GM12878 (cell line): ENCODE data around the gene ANKRD31. TPM values are rescaled to one million over a fixed set of nuclear protein-coding genes. Genes with fewer than 3 reads are reported as not detected.

Experiments
- ATAC-seq: fragments of 200-7000 bp; cut with Tn5 transposase; 3 replicates; pipeline ENCODE4 v1.9.1; 2020; ENCODE audit warnings: mild to moderate bottlenecking, moderate library complexity
- BruUV-seq: library from RNA; stranded (reverse); fragments of 400-500 nt; replicated peaks from 2 replicates; lab custom pipeline; 2021; lab: Mats Ljungman, UMichigan
- CTCF ChIA-PET: fragments of 300-600 bp; sonication (Branson Sonifier 250); formaldehyde crosslinking; extraction: SDS; loops from one replicate; lab custom pipeline; 2021; ENCODE audit warnings: inconsistent platforms; lab: Yijun Ruan, JAX
- POLR2A ChIA-PET: fragments of 350-600 bp; formaldehyde crosslinking; extraction: SDS; loops from one replicate; lab custom pipeline; 2021; ENCODE audit warnings: inconsistent platforms; lab: Charles Lee
- RAD21 ChIA-PET: fragments of 300-600 bp; sonication (Branson Sonifier 250); formaldehyde crosslinking; loops from one replicate; lab custom pipeline; 2023; ENCODE audit warnings: antibody characterized with exemption; ENCODE audit not compliant: unreplicated experiment; lab: Charles Lee
- SMC1A ChIA-PET: fragments of 300-600 bp; sonication (Branson Sonifier 250); formaldehyde crosslinking; loops from one replicate; lab custom pipeline; 2023; ENCODE audit not compliant: unreplicated experiment, uncharacterized antibody; lab: Charles Lee
- DNase-seq: peaks from one replicate; pipeline ENCODE4 v3.0.0-alpha.2; 2011; ENCODE audit warnings: low read depth, low spot score
- FAIRE-seq: peaks from 3 replicates; lab custom pipeline; 2011; peaks lifted over from hg19 to GRCh38; lab: Jason Lieb, UNC
- H2AFZ ChIP-seq: 2 replicates; pipeline ENCODE4 v1.6.0; 2011; ENCODE audit warnings: low read depth, low read length, control low read depth; ENCODE audit not compliant: control insufficient read depth
- H3K27ac ChIP-seq: 2 replicates; pipeline ENCODE4 v1.5.1; 2011; ENCODE audit warnings: control low read depth; ENCODE audit not compliant: control insufficient read depth, insufficient read depth
- H3K27me3 ChIP-seq, 2 experiments: replicated peaks in 1 of 2; 2 replicates each; pipeline versions ENCODE4 v1.6.0 to v1.6.1; 2011; ENCODE audit warnings: low read length in 1 of 2; ENCODE audit not compliant: control insufficient read depth in 2 of 2, insufficient read depth in 2 of 2
- H3K36me3 ChIP-seq, 2 experiments: 2 replicates each; pipeline ENCODE4 v1.5.1; 2011; ENCODE audit warnings: low read length in 1 of 2; ENCODE audit not compliant: control insufficient read depth in 2 of 2, insufficient read depth in 2 of 2
- H3K4me1 ChIP-seq: 2 replicates; pipeline ENCODE4 v1.6.1; 2011; ENCODE audit warnings: mild to moderate bottlenecking, low read length, moderate library complexity, mixed read lengths; ENCODE audit not compliant: control insufficient read depth, insufficient read depth
- H3K4me2 ChIP-seq: 2 replicates; pipeline ENCODE4 v1.6.0; 2011; ENCODE audit warnings: control low read depth; ENCODE audit not compliant: control insufficient read depth, insufficient read depth
- H3K4me3 ChIP-seq: fragments of 200-600 bp; sonication (generic); 2 replicates; pipeline ENCODE4 v1.5.1; 2016
- H3K79me2 ChIP-seq: 2 replicates; pipeline ENCODE4 v1.6.0; 2011; ENCODE audit warnings: low read length; ENCODE audit not compliant: control insufficient read depth, insufficient read depth
- H3K9ac ChIP-seq: 2 replicates; pipeline ENCODE4 v1.8.0; 2011; ENCODE audit warnings: low read length, control low read depth, mixed read lengths; ENCODE audit not compliant: control insufficient read depth, insufficient read depth
- H3K9me3 ChIP-seq: replicated peaks from 3 replicates; pipeline ENCODE4 v1.5.1; 2011; ENCODE audit warnings: mild to moderate bottlenecking, low read length; ENCODE audit not compliant: control insufficient read depth, insufficient read depth
- H4K20me1 ChIP-seq: 2 replicates; pipeline ENCODE4 v1.6.0; 2011; ENCODE audit not compliant: control insufficient read depth, insufficient read depth
- CTCF ChIP-seq, 3 experiments: IDR thresholded peaks in 2 of 3; conservative IDR thresholded peaks in 1 of 3; 2 replicates each; pipeline ENCODE4 v1.5.1; 2011; ENCODE audit warnings: low read depth in 3 of 3, low read length in 3 of 3, mild to moderate bottlenecking in 3 of 3, control low read depth in 2 of 3, moderate library complexity in 2 of 3, inconsistent platforms in 1 of 3, mixed read lengths in 1 of 3; ENCODE audit not compliant: control insufficient read depth in 2 of 3, insufficient read depth in 1 of 3; ENCODE audit errors: extremely low read depth in 1 of 3
- ETV6 ChIP-seq, 2 experiments: fragments of 450-650 bp in 1 of 2; IDR thresholded peaks in 1 of 2; conservative IDR thresholded peaks in 1 of 2; 2 replicates each; pipeline ENCODE4 v1.6.1; 2014; ENCODE audit warnings: antibody characterized with exemption in 1 of 2, borderline replicate concordance in 1 of 2, low read depth in 1 of 2, mild to moderate bottlenecking in 1 of 2, moderate library complexity in 1 of 2
- IRF3 ChIP-seq: fragments of 450-650 bp; IDR thresholded peaks from 2 replicates; pipeline ENCODE4 v1.6.1; 2014; ENCODE audit warnings: mild to moderate bottlenecking
- POLR2AphosphoS2 ChIP-seq: IDR thresholded peaks from 2 replicates; pipeline ENCODE4 v1.6.1; 2011; ENCODE audit warnings: low read depth, mild to moderate bottlenecking, low read length, improper control_type of control experiment, moderate library complexity
- RELA ChIP-seq: fragments of 450-650 bp; IDR thresholded peaks from 2 replicates; pipeline ENCODE4 v1.8.0; 2014; ENCODE audit warnings: borderline replicate concordance; ENCODE audit not compliant: partially characterized antibody
- TARDBP ChIP-seq: IDR thresholded peaks from 2 replicates; pipeline ENCODE4 v1.6.1; 2016; ENCODE audit warnings: borderline replicate concordance
- TCF3 ChIP-seq: IDR thresholded peaks from 2 replicates; pipeline ENCODE4 v1.6.1; 2012; ENCODE audit warnings: low read depth, mild to moderate bottlenecking, low read length, borderline replicate concordance; ENCODE audit not compliant: insufficient read depth
- WGBS: methylation state at CpG from one replicate; pipeline ENCODE4 v1.1.6; 2016; ENCODE audit warnings: low lambda C conversion rate; ENCODE audit not compliant: insufficient replicate concordance, insufficient coverage; ENCODE audit errors: missing lambda C conversion rate; 5-methylcytosine and 5-hydroxymethylcytosine counted together
- in situ Hi-C: fragments of 300-500 bp; cut with MboI; formaldehyde crosslinking; loops from 9 replicates; pipeline ENCODE4 v1.14.3; 2018; ENCODE audit warnings: mixed read lengths
- intact Hi-C: fragments of 100-400 bp; cut with micrococcal nuclease; formaldehyde crosslinking; loops from one replicate; pipeline ENCODE4 v1.14.2; 2022; ENCODE audit not compliant: unreplicated experiment
- polyA plus RNA-seq, 11 experiments: library from polyadenylated mRNA; depleted of rRNA in 4 of 11; unstranded in 6 of 11; stranded (reverse) in 5 of 11; fragments of >200 nt; fragmentation: Nextera tagmentation in 4 of 11; fragmentation: Illumina TruSeq in 1 of 11; extraction: Ambion mirVana in 4 of 11; extraction: Trizol in 1 of 11; gene quantifications; 1 replicate in 1 of 11; 2 replicates in 10 of 11; pipeline versions ENCODE4 v1.2.1 to v1.2.3, GENCODE V29; 2011 to 2016; ENCODE audit warnings: inconsistent platforms in 2 of 11, missing spikeins in 2 of 11, low read depth in 1 of 11
- total RNA-seq, 4 experiments: library from RNA; depleted of rRNA in 3 of 4; stranded (reverse); fragments of >200 nt in 3 of 4; fragmentation: Illumina TruSeq in 1 of 4; extraction: Trizol in 1 of 4; gene quantifications; 2 replicates each; pipeline versions ENCODE4 v1.2.1 to v1.2.3, GENCODE V29; 2013 to 2021
- TF ChIP-seq, protein P1 (sequence below): fragments of 450-650 bp; IDR thresholded peaks from 2 replicates; pipeline ENCODE4 v1.6.1; 2016; ENCODE audit warnings: mild to moderate bottlenecking, moderate library complexity, borderline replicate concordance
- TF ChIP-seq, protein P2 (sequence below): fragments of 450-650 bp; IDR thresholded peaks from 2 replicates; pipeline ENCODE4 v1.6.1; 2017; ENCODE audit warnings: mild to moderate bottlenecking, moderate library complexity

ANKRD31 gene
- total and polyA plus RNA-seq, 10 of the 15 experiments (the other 5 are each of a cell fraction or from before 2014, with no cell fraction given): under 0.01 to 0.10 (median 0.04) TPM; not detected in 3

DNA sequence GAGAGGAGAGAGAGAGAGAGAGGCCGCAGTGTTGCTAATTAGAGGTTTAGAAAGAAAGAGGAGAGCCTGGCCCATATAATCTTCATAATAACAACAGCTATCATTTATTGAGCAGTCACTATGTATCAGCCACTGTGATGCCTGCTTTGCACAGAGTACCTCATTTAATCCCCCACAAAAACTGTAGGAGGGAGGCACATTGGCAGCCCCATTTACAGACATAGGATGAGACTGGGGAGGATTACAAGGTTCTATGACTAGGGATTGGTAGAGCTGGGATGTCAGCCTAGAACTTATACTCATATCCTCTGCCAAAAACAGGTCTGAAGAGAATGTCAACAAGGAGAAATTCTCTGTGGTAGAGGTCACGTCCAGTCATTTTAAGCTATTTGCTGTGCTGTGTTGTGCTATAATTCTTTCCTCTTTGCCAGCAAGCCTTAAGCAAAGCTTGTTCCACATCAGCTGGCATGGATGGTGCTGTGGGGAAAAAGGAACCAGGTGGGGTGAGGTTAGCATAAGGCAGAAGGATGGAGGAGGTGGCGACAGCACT is 177.6 kb downstream of the ANKRD31 start:
- DNase-seq: no peak
- FAIRE-seq: no peak
- Histone ChIP-seq H3K79me2 (no peaks in the 10 kb centered on the region), H3K4me3 (no peak overlapping the region), H3K36me3 (no peaks in the 10 kb centered on the region), H2AFZ (no peak overlapping the region), H3K4me1 (peaks cover 8% of the 10 kb centered on the region; the same call in 1 of the 2 replicates), H4K20me1 (no peaks in the 10 kb centered on the region), H3K9me3 (no peaks in the 10 kb centered on the region), H3K9ac (no peak overlapping the region), H3K4me2 (no peak overlapping the region), H3K27me3 (peaks cover 2 to 4% of the 10 kb centered on the region in 2 experiments; a peak in 3 of 4 replicates), H3K27ac (no peak overlapping the region)
- RAD21 ChIA-PET: no interaction called here
- no TSS peak for BruUV-seq
- no peak for ATAC-seq
- SMC1A ChIA-PET: no interaction called here
- WGBS: 75% methylated on average over 3 of the region's 3 CpGs
- POLR2A ChIA-PET: no interaction called here
- CTCF ChIA-PET: interaction anchor here (1.1 kb wide), 1 partner anchor 9 kb away, joined by 3 read pairs; no protein-coding TSS in a partner anchor
- intact Hi-C loops: no loop called here
- in situ Hi-C loops: no loop called here
- no peak for TF ChIP-seq TCF3
- no peak for TF ChIP-seq RELA
- TF ChIP-seq ETV6 (conservative IDR thresholded peaks at IDR 0.05 in 1 of 2, IDR thresholded peaks at IDR 0.05 in 1 of 2; ENCODE audit: borderline replicate concordance in 1 of 2, low read depth in 1 of 2): no peak
- no peak for TF ChIP-seq POLR2AphosphoS2
- TF ChIP-seq TARDBP: no peak
- TF ChIP-seq, protein P1, sequence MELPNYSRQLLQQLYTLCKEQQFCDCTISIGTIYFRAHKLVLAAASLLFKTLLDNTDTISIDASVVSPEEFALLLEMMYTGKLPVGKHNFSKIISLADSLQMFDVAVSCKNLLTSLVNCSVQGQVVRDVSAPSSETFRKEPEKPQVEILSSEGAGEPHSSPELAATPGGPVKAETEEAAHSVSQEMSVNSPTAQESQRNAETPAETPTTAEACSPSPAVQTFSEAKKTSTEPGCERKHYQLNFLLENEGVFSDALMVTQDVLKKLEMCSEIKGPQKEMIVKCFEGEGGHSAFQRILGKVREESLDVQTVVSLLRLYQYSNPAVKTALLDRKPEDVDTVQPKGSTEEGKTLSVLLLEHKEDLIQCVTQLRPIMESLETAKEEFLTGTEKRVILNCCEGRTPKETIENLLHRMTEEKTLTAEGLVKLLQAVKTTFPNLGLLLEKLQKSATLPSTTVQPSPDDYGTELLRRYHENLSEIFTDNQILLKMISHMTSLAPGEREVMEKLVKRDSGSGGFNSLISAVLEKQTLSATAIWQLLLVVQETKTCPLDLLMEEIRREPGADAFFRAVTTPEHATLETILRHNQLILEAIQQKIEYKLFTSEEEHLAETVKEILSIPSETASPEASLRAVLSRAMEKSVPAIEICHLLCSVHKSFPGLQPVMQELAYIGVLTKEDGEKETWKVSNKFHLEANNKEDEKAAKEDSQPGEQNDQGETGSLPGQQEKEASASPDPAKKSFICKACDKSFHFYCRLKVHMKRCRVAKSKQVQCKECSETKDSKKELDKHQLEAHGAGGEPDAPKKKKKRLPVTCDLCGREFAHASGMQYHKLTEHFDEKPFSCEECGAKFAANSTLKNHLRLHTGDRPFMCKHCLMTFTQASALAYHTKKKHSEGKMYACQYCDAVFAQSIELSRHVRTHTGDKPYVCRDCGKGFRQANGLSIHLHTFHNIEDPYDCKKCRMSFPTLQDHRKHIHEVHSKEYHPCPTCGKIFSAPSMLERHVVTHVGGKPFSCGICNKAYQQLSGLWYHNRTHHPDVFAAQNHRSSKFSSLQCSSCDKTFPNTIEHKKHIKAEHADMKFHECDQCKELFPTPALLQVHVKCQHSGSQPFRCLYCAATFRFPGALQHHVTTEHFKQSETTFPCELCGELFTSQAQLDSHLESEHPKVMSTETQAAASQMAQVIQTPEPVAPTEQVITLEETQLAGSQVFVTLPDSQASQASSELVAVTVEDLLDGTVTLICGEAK: no peak
- no peak for TF ChIP-seq CTCF (IDR thresholded peaks at IDR 0.05 in 2 of 3, conservative IDR thresholded peaks at IDR 0.05 in 1 of 3; ENCODE audit: control insufficient read depth in 2 of 3, extremely low read depth in 1 of 3, insufficient read depth in 1 of 3, low read depth in 3 of 3, low read length in 3 of 3)
- no peak for TF ChIP-seq IRF3
- TF ChIP-seq, protein P2, sequence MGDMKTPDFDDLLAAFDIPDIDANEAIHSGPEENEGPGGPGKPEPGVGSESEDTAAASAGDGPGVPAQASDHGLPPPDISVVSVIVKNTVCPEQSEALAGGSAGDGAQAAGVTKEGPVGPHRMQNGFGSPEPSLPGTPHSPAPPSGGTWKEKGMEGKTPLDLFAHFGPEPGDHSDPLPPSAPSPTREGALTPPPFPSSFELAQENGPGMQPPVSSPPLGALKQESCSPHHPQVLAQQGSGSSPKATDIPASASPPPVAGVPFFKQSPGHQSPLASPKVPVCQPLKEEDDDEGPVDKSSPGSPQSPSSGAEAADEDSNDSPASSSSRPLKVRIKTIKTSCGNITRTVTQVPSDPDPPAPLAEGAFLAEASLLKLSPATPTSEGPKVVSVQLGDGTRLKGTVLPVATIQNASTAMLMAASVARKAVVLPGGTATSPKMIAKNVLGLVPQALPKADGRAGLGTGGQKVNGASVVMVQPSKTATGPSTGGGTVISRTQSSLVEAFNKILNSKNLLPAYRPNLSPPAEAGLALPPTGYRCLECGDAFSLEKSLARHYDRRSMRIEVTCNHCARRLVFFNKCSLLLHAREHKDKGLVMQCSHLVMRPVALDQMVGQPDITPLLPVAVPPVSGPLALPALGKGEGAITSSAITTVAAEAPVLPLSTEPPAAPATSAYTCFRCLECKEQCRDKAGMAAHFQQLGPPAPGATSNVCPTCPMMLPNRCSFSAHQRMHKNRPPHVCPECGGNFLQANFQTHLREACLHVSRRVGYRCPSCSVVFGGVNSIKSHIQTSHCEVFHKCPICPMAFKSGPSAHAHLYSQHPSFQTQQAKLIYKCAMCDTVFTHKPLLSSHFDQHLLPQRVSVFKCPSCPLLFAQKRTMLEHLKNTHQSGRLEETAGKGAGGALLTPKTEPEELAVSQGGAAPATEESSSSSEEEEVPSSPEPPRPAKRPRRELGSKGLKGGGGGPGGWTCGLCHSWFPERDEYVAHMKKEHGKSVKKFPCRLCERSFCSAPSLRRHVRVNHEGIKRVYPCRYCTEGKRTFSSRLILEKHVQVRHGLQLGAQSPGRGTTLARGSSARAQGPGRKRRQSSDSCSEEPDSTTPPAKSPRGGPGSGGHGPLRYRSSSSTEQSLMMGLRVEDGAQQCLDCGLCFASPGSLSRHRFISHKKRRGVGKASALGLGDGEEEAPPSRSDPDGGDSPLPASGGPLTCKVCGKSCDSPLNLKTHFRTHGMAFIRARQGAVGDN: no peak
